Endothelial cell of hepatic sinusoid (primary cell): ENCODE results near the gene LINGO4.

Source experiments
- in situ Hi-C: cut with HindIII; loops from 2 replicates; pipeline ENCODE4 v1.10.0; 2017; ENCODE audit warnings: low sequenced_read_pairs

LINGO4 gene

GRCh38 chr1:151834239-151834638 is 29.0 kb upstream of the LINGO4 start:
- in situ Hi-C loops, result no loop called here

- in situ Hi-C loops, result no loop called here
Observed at GRCh38 chr1:151833172-151833900, 28.1 kb upstream of the LINGO4 start.

- in situ Hi-C loops, result no loop called here
Observed at GRCh38 chr1:151832318-151832980, 27.2 kb upstream of the LINGO4 start.

DNA sequence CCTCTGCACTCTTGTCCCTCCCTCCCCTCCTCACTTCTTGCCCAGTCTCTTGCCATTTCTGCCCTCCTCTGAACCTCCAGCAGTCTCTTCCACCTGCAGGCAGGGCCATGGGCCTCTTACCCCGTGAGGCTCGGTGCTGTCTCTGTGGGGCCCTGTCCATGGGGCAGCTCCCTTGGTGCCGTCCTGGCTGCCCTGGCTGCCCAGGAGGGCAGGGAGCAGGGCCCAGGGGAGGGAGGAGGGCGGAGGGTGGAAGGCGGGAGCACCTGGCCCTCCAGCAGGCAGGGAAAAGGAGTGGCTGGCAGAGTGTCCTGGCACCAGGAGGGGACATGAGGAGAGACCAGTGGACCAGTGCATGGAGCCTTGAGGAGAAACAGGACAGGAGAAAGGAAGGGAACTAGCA is 26.4 kb upstream of the LINGO4 start, which contains the start of gene RORC:
Gene RORC (minus strand): TSS at position 198 of the 400 bp plus-strand sequence. CDS start 38 bp downstream, at position 160.
- in situ Hi-C loops, result no loop called here

GRCh38 chr1:151831256-151831591 is 26.0 kb upstream of the LINGO4 start:
- in situ Hi-C loops, result no loop called here

- in situ Hi-C loops, result no loop called here
Observed at GRCh38 chr1:151830055-151830454, 24.8 kb upstream of the LINGO4 start.

- in situ Hi-C loops, result no loop called here
Observed at GRCh38 chr1:151829352-151830046, 24.3 kb upstream of the LINGO4 start.

DNA sequence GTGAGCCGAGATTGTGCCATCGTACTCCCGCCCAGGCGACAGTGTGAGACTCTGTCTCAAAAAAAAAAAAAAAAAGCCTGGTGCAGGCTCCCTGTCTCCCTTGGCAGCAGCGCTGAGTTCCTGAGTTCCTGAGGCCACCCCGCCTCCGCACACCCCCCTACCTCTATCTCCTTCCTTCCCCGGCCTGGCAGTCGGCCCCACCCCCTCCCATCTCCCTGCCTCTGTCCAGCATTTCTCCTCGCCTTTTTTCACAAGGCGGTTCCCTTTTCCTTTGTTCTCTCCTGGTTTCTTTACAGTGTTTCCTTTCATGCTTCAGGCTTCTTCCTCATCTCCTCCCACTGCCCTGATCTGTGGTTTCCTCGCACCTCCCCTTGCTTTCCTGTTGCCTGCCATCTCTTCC is 23.7 kb upstream of the LINGO4 start:
- in situ Hi-C loops, result no loop called here

GRCh38 chr1:151827853-151828252 is 22.6 kb upstream of the LINGO4 start:
- in situ Hi-C loops, result no loop called here

- in situ Hi-C loops, result no loop called here
Observed at GRCh38 chr1:151825751-151826660, 20.8 kb upstream of the LINGO4 start.

- in situ Hi-C loops, result no loop called here
Observed at GRCh38 chr1:151825204-151825603, 20.0 kb upstream of the LINGO4 start.

DNA sequence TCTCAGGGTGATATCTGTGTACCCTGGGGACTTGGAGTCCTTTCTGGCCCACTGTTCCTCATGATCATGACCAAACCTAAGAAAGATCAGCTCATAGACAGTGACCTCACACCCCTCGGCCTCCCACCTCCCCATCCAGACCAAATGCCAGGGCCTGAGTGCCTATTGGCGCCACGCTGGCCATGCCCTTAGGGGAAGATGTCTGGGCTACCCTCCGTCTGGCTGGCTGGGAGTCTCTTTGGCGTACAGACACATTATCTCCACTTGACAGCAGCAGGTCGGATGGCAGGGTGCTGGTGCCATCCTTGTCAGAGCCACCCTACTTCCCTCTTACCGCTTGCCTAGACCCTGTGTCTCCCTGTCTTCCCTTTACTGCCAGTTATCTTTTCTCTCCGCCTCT is 18.0 kb upstream of the LINGO4 start:
- in situ Hi-C loops, result no loop called here

GRCh38 chr1:151822404-151822803 is 17.2 kb upstream of the LINGO4 start:
- in situ Hi-C loops, result no loop called here

DNA sequence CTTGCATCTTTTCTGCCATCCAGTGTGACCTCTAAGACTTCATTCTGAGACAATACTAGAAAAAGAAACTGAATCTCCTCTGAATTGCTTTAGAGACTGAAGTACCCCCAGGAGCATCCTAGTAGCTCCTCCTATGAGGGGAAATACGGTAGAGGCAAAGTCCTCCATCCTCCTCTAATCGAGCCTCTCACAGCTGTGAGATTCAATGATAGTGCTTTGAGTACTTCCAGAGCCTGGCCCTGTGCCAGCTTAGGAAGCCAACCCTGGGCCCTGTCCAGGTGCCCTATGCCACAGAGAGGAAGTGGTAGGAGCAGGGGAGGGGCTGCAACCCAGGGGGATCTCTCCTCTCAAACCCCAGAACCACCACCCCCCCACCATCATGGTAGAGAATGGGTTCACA is 15.7 kb upstream of the LINGO4 start:
- in situ Hi-C loops, result no loop called here

DNA sequence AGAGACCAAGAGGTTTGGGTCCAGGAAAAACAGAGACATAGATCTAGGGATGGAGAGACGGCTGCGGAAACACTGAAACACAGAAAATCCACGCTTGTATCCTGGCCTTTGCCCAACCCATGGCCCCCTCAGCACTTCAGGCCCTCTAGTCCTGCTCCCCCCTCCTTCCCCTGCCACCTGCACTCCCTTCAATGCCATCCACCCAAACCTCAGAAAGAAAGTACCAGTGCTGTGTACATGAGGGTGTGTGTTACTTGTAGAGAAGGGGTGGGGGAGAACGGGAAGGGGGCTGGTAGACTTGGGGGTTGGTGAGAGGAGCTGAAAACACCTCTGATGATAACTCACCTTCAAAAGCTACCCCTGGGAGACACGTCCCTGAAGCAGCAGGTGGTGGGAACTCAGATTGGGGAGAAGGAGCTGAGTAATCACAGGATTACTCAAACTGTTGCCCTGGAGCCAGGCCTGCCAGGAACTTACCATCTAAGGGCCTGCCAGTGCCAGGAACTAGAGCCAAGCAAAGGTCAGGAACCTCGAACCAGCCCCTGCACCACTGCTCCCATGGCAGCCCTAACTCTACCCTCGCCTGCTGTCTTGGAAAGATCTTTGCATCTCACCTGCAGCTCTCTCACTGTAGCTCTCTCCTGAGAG is 14.9 kb upstream of the LINGO4 start:
- in situ Hi-C loops, result no loop called here

DNA sequence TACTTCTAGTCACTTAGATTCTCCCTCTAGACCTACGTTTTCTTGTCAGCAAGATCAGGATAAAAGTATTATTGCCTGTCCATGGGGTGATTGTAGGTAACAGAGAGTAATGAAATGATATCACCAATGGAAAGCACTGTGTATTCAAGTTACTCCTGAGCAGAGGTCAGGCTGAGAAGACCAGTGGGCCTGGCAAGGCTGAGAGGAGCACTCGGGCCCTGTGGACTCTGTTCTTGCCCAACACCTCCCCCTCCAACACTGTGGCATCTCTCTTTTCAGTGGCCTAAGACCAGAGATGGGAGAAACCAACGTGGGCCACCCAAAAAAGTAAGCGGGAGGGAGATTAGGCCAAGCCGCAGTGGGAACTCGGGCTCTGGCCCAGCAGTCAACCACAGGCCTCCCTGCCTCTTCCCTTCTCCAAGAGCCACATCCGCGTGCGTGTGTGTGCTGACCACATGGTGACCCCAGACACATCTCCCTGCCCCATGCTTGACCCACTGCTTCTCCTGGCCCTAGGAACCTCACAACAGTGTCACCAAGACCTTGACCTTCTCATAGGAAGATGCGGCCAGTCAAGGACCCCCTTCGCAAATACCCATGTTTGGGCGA is 14.1 kb upstream of the LINGO4 start:
- in situ Hi-C loops, result no loop called here

DNA sequence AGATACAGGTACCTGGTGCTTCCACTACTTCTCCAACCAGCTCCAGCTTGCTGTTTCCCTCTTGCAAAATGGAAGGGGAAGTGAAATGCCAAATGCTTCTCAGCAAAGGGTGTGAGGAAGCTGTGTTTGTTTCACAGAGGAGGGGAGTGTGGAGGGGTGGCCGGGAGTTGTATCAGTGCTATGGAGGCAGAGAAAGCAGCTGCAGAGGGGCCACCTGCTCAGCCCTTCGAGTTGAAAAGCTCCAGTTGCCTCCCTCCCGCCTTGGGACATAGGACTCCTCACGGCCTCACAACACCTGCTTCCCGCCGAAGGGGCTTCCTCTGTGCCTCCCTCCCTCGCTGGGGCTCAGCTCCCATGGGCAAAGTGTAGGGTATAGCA is 12.1 kb upstream of the LINGO4 start:
- in situ Hi-C loops, result no loop called here

DNA sequence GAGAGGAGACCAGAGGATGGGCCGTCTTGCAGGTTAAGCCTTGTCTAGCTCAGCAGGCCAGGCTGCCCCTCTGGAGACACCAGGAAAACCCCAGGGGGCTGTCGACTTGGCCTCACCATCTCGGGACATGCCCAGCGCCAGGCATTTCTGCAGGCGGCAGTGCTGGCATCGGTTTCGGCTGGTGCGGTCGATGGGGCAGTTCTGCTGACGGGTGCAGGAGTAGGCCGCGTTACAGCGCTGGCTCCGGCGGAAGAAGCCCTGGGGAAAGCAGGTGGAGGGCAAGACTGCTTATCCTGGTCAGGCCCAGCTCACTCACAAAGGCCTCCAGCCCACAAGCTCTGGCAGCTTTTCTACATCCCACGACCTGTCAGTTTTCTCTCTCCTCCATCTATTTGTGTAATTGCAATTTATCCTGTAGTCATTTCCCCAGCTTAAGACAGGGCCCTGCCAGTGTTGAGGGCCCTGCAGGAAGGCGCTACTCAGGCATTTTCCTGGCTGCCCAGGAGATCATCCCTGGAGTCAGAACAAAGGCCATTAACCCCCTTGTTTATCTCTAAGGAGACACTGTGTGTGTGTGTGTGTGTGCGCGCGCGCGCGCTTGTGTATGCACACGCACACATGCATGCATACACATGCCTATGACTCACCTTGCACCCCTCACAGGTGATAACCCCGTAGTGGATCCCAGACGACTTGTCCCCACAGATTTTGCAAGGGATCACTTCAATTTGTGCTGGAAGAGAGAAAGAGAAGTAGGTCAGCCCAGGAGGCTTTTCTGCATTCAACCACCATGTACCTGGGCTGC is 11.5 kb upstream of the LINGO4 start:
- in situ Hi-C loops, result no loop called here

DNA sequence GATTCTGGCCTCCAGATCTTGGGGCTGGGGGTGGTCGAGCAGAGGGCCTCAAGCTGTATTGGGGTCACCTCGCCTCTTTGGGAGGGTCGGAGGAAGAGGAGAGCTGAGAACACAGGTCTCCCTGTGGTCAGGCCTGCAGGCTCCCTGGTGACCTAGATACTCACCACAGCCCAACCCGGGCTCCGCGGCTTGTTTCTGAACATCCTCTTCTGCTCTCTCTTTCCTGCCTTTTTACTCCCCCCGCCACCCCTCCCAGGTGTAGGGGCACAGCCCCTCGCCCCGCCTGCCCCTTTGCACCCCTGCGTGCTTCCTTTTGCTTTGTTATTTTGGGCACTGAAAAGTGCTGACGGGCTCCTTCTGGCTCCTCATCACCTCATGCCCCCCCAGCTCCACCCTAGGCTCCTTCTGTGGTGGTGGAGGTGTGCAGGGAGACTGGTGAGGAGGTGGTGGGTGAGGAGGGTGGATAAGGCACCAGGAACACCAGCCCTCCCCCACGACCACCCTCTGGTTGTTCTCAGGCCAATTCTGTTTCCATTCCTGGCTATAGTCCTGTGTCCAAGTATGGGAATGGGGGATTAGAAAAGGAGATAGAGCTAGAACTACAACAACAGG is 10.6 kb upstream of the LINGO4 start:
- in situ Hi-C loops, result no loop called here
